ENCODE measurements around the gene KIF26B. TPM values are rescaled to one million over a fixed set of nuclear protein-coding genes. Genes with fewer than 3 reads are reported as not detected.

Gene KIF26B
- total and polyA plus RNA-seq, 2 experiments from 2014 or later = 2.5 to 8.0 TPM

- H3K4me1 ChIP-seq (ENCODE audit: insufficient read depth) = no peaks in the 10 kb centered on the region
Measured at GRCh38 chr1:245366886-245367285, 212.1 kb downstream of the KIF26B start.

GRCh38 chr1:245370175-245370825, 215.5 kb downstream of the KIF26B start:
- H3K79me2 ChIP-seq (ENCODE audit: insufficient read depth) = no peaks in the 10 kb centered on the region
- H4K20me1 ChIP-seq (ENCODE audit: insufficient read depth) = no peaks in the 10 kb centered on the region
- H3F3A ChIP-seq (ENCODE audit: insufficient read depth) = no peaks in the 10 kb centered on the region
- H3K4me2 ChIP-seq (ENCODE audit: unreplicated experiment) = no peak overlapping the region
- no peaks in the 10 kb centered on the region for H3K4me1 ChIP-seq (ENCODE audit: insufficient read depth)
- in situ Hi-C loops (cut with MboI) = no loop called here
- no peaks in the 10 kb centered on the region for H3K9me3 ChIP-seq (ENCODE audit: low read depth)
- no peaks in the 10 kb centered on the region for H3K27me3 ChIP-seq (replicated peaks; ENCODE audit: insufficient read depth)
- no peak overlapping the region for H2AFZ ChIP-seq
- no peak overlapping the region for H3K4me3 ChIP-seq
- DNase-seq = no peak
- H3K27ac ChIP-seq = no peak overlapping the region
- H3K9me2 ChIP-seq (ENCODE audit: insufficient read depth) = no peaks in the 10 kb centered on the region
- TF ChIP-seq EZH2phosphoT487 (IDR thresholded peaks at IDR 0.05; ENCODE audit: insufficient read depth, low read depth) (no peak), EZH2 (IDR thresholded peaks at IDR 0.05; ENCODE audit: insufficient read depth, poor library complexity, severe bottlenecking) (no peak)
- no peaks in the 10 kb centered on the region; the same call in 1 of the 2 replicates for H3K36me3 ChIP-seq (ENCODE audit: low read depth)
- 87 to 90% methylated on average over 15 of the region's 15 CpGs for WGBS, 2 experiments (ENCODE audit: low coverage in 1 of 2, low lambda C conversion rate in 2 of 2, missing lambda C conversion rate in 2 of 2)
- no peak overlapping the region for H3K9ac ChIP-seq

More at GRCh38 chr1:245366886-245367285, 212.1 kb downstream of the KIF26B start:
- no peaks in the 10 kb centered on the region for H4K20me1 ChIP-seq (ENCODE audit: insufficient read depth)
- no peaks in the 10 kb centered on the region for H3F3A ChIP-seq (ENCODE audit: insufficient read depth)
- DNase-seq = no peak
- no peak overlapping the region for H2AFZ ChIP-seq
- WGBS, 2 experiments (ENCODE audit: low coverage in 1 of 2, low lambda C conversion rate in 2 of 2, missing lambda C conversion rate in 2 of 2) = 85 to 87% methylated on average over 16 to 19 of the region's 19 CpGs
- H3K9ac ChIP-seq = no peak overlapping the region
- H3K27ac ChIP-seq = no peak overlapping the region
- in situ Hi-C loops (cut with MboI) = no loop called here
- TF ChIP-seq EZH2phosphoT487 (IDR thresholded peaks at IDR 0.05; ENCODE audit: insufficient read depth, low read depth) = no peak
- TF ChIP-seq EZH2 (IDR thresholded peaks at IDR 0.05; ENCODE audit: insufficient read depth, poor library complexity, severe bottlenecking) = no peak
- H3K27me3 ChIP-seq (replicated peaks; ENCODE audit: insufficient read depth) = no peaks in the 10 kb centered on the region
- H3K4me2 ChIP-seq (ENCODE audit: unreplicated experiment) = no peak overlapping the region
- no peaks in the 10 kb centered on the region for H3K9me2 ChIP-seq (ENCODE audit: insufficient read depth)
- no peak overlapping the region for H3K4me3 ChIP-seq
- H3K36me3 ChIP-seq (ENCODE audit: low read depth) = no peaks in the 10 kb centered on the region
- no peaks in the 10 kb centered on the region for H3K9me3 ChIP-seq (ENCODE audit: low read depth)
- H3K79me2 ChIP-seq (ENCODE audit: insufficient read depth) = no peaks in the 10 kb centered on the region

DNA sequence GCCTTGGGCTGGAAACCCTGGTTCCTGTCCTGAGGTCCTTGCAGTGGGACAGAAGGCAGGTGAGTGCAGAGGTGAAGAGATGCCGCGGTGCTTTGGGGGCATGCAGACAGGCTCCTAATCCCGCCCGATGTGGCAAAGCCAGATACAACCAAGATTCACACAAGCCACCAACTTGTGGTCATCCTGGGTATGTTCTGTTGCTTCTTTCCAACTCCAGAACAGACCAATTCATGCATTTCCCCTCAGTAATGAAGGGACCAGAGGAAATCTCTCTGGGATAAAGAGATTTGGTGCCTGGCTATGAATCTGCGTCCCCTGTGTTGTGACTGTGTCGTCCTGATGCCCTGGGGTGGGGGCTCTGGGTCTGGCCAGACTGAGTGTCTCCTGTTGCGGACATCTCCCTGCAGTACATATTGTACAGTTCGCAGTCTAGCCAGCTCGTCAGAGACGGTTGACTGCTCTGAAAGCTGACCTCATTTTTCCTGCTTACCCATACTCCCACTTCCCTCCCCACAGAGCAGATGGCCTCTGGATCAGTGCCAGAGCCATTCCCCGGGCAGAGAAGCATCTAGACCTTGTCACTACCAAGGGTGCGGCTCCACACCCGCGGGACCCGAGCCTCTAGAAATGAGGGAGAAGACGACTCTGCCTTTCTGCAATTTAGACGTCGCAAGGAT, 216.3 kb downstream of the KIF26B start:
- H3K36me3 ChIP-seq (ENCODE audit: low read depth) = no peaks in the 10 kb centered on the region; the same call in 1 of the 2 replicates
- H2AFZ ChIP-seq = no peak overlapping the region

DNA sequence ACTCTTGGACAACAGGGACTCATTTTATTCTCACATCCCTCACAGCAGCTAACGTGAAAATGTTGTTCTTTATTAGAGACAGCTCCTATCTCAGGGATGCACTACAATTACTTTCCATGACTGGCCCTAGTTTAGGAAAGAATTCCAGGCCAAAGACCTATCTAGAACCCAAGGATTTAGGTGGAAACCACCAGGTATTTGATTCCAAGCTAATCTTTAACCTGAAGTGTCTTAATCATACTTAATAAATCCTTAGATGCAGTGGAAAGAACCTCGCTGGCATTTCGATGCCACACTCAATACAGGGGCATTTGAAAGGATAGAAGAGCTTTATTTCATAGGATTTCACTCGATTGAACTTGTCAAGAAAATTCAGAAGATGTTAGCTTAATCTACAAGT, 218.3 kb downstream of the KIF26B start:
- H3K27me3 ChIP-seq (replicated peaks; ENCODE audit: insufficient read depth) = no peaks in the 10 kb centered on the region
- H3K27ac ChIP-seq = no peak overlapping the region
- H3K9ac ChIP-seq = no peak overlapping the region
- no peak overlapping the region for H2AFZ ChIP-seq
- in situ Hi-C loops (cut with MboI) = no loop called here
- H4K20me1 ChIP-seq (ENCODE audit: insufficient read depth) = no peaks in the 10 kb centered on the region
- H3F3A ChIP-seq (ENCODE audit: insufficient read depth) = no peaks in the 10 kb centered on the region
- no peaks in the 10 kb centered on the region for H3K79me2 ChIP-seq (ENCODE audit: insufficient read depth)
- no peak overlapping the region for H3K4me3 ChIP-seq
- H3K4me1 ChIP-seq (ENCODE audit: insufficient read depth) = no peaks in the 10 kb centered on the region
- no peaks in the 10 kb centered on the region; the same call in 1 of the 2 replicates for H3K36me3 ChIP-seq (ENCODE audit: low read depth)
- 41 to 51% methylated on average over 4 of the region's 4 CpGs for WGBS, 2 experiments (ENCODE audit: low coverage in 1 of 2, low lambda C conversion rate in 2 of 2, missing lambda C conversion rate in 2 of 2)
- no peaks in the 10 kb centered on the region for H3K9me3 ChIP-seq (ENCODE audit: low read depth)
- H3K4me2 ChIP-seq (ENCODE audit: unreplicated experiment) = no peak overlapping the region
- TF ChIP-seq EZH2 (IDR thresholded peaks at IDR 0.05; ENCODE audit: insufficient read depth, poor library complexity, severe bottlenecking) (no peak), EZH2phosphoT487 (IDR thresholded peaks at IDR 0.05; ENCODE audit: insufficient read depth, low read depth) (no peak)
- DNase-seq = no peak
- H3K9me2 ChIP-seq (ENCODE audit: insufficient read depth) = no peaks in the 10 kb centered on the region

More for the DNA sequence above, 216.3 kb downstream of the KIF26B start:
- DNase-seq = no peak
- no peaks in the 10 kb centered on the region for H3K4me1 ChIP-seq (ENCODE audit: insufficient read depth)
- no peaks in the 10 kb centered on the region for H3F3A ChIP-seq (ENCODE audit: insufficient read depth)
- no peaks in the 10 kb centered on the region for H3K27me3 ChIP-seq (replicated peaks; ENCODE audit: insufficient read depth)
- H3K4me2 ChIP-seq (ENCODE audit: unreplicated experiment) = no peak overlapping the region
- 71% methylated on average over 18 of the region's 18 CpGs for WGBS, 2 experiments (ENCODE audit: low coverage in 1 of 2, low lambda C conversion rate in 2 of 2, missing lambda C conversion rate in 2 of 2)
- no peak for TF ChIP-seq EZH2phosphoT487 (IDR thresholded peaks at IDR 0.05; ENCODE audit: insufficient read depth, low read depth)
- no peak for TF ChIP-seq EZH2 (IDR thresholded peaks at IDR 0.05; ENCODE audit: insufficient read depth, poor library complexity, severe bottlenecking)
- H3K79me2 ChIP-seq (ENCODE audit: insufficient read depth) = no peaks in the 10 kb centered on the region
- H3K27ac ChIP-seq = no peak overlapping the region
- H3K9ac ChIP-seq = no peak overlapping the region
- in situ Hi-C loops (cut with MboI) = no loop called here
- no peak overlapping the region for H3K4me3 ChIP-seq
- H3K9me3 ChIP-seq (ENCODE audit: low read depth) = no peaks in the 10 kb centered on the region
- no peaks in the 10 kb centered on the region for H3K9me2 ChIP-seq (ENCODE audit: insufficient read depth)
- H4K20me1 ChIP-seq (ENCODE audit: insufficient read depth) = no peaks in the 10 kb centered on the region

All from GM23248 (cell line).